Measurements from ENCODE around the gene ASPG.

ASPG gene

GRCh38 chr14:104085032-104085888, at the start of gene ASPG:
TSS of gene ASPG (plus strand) at chr14:104085700. CDS start at chr14:104085771, 71 bp downstream.
- TF ChIP-seq ESRRG (CRISPR knock-in tag; IDR thresholded peaks at IDR 0.05): no peak
- no peak for TF ChIP-seq ZNF565 (CRISPR knock-in tag; conservative IDR thresholded peaks at IDR 0.05; ENCODE audit: low read depth)
- no peak for TF ChIP-seq PATZ1 (CRISPR knock-in tag; IDR thresholded peaks at IDR 0.05; ENCODE audit: borderline replicate concordance)
- TF ChIP-seq GLIS3 (CRISPR knock-in tag; IDR thresholded peaks at IDR 0.05): no peak
- TF ChIP-seq CSRNP3 (CRISPR knock-in tag; IDR thresholded peaks at IDR 0.05): no peak
- no peak for TF ChIP-seq CREB5 (CRISPR knock-in tag; IDR thresholded peaks at IDR 0.05; ENCODE audit: low read depth)
- TF ChIP-seq CSDC2 (CRISPR knock-in tag; IDR thresholded peaks at IDR 0.05): no peak
- no peak for TF ChIP-seq BACH2 (CRISPR knock-in tag; IDR thresholded peaks at IDR 0.05; ENCODE audit: borderline replicate concordance)
- no peak for TF ChIP-seq ZC3H10 (CRISPR knock-in tag; IDR thresholded peaks at IDR 0.05)
- no peak for TF ChIP-seq ARNTL (CRISPR knock-in tag; IDR thresholded peaks at IDR 0.05; ENCODE audit: borderline replicate concordance, low read depth)
- TF ChIP-seq POU6F1 (CRISPR knock-in tag; IDR thresholded peaks at IDR 0.05; ENCODE audit: borderline replicate concordance, low read depth): no peak

GRCh38 chr14:104036212-104036611, 49.3 kb upstream of the ASPG start:
- ATAC-seq: no peak

More at GRCh38 chr14:104085032-104085888, at the start of gene ASPG:
- ATAC-seq: no peak

GRCh38 chr14:104037074-104037473, 48.4 kb upstream of the ASPG start:
- ATAC-seq: no peak
- TF ChIP-seq ZFP30 (CRISPR knock-in tag; IDR thresholded peaks at IDR 0.05) (no peak), CSRNP3 (CRISPR knock-in tag; IDR thresholded peaks at IDR 0.05) (no peak), ZFP3 (CRISPR knock-in tag; IDR thresholded peaks at IDR 0.05) (no peak)

More at GRCh38 chr14:104036212-104036611, 49.3 kb upstream of the ASPG start:
- TF ChIP-seq GLIS3 (CRISPR knock-in tag; IDR thresholded peaks at IDR 0.05) (no peak), ZNF8 (CRISPR knock-in tag; IDR thresholded peaks at IDR 0.05) (no peak), CSDC2 (CRISPR knock-in tag; IDR thresholded peaks at IDR 0.05) (no peak), ZFP3 (CRISPR knock-in tag; IDR thresholded peaks at IDR 0.05) (no peak), SNAI2 (CRISPR knock-in tag; IDR thresholded peaks at IDR 0.05) (no peak), ARNTL (CRISPR knock-in tag; IDR thresholded peaks at IDR 0.05; ENCODE audit: borderline replicate concordance, low read depth) (no peak), OSR1 (CRISPR knock-in tag; IDR thresholded peaks at IDR 0.05) (no peak), BACH2 (CRISPR knock-in tag; IDR thresholded peaks at IDR 0.05; ENCODE audit: borderline replicate concordance) (no peak)

GRCh38 chr14:104037903-104038302, 47.6 kb upstream of the ASPG start:
- TF ChIP-seq ZFP3 (CRISPR knock-in tag; IDR thresholded peaks at IDR 0.05): no peak

GRCh38 chr14:104039214-104039613, 46.3 kb upstream of the ASPG start:
- ATAC-seq: no peak
- no peak for TF ChIP-seq ESRRG (CRISPR knock-in tag; IDR thresholded peaks at IDR 0.05)
- TF ChIP-seq CSDC2 (CRISPR knock-in tag; IDR thresholded peaks at IDR 0.05): no peak
- TF ChIP-seq ZNF70 (CRISPR knock-in tag; IDR thresholded peaks at IDR 0.05): no peak

More at GRCh38 chr14:104037903-104038302, 47.6 kb upstream of the ASPG start:
- ATAC-seq: no peak
